HG02973 (cell line): Measurements from ENCODE around the gene GMCL2.

Experiments
- ATAC-seq: cut with Tn5 transposase; IDR thresholded peaks from one replicate; pipeline ENCODE4 v1.9.1; 2021; ENCODE audit warnings: moderate library complexity; ENCODE audit not compliant: unreplicated experiment

The GMCL2 gene

DNA sequence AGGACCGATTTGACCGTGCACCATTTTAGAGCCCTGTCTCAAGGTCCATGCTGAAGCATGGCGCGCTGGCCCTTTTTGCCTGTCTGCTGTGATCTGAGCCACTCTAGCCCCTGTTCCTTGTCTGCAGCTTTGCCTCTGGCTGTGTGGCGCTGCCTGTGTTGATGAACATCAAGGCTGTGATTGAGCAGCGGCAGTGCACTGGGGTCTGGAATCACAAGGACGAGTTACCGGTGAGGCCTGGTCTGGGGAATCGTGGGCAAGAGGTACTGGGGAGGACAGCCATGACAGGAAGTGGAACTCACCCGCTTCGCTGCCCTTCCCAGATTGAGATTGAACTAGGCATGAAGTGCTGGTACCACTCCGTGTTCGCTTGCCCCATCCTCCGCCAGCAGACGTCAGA lies 39.8 kb downstream of the GMCL2 start:
- ATAC-seq, result no peak

- ATAC-seq, result no peak
These were observed 41.0 kb downstream of the GMCL2 start for GRCh38 chr5:178145965-178146820.

DNA sequence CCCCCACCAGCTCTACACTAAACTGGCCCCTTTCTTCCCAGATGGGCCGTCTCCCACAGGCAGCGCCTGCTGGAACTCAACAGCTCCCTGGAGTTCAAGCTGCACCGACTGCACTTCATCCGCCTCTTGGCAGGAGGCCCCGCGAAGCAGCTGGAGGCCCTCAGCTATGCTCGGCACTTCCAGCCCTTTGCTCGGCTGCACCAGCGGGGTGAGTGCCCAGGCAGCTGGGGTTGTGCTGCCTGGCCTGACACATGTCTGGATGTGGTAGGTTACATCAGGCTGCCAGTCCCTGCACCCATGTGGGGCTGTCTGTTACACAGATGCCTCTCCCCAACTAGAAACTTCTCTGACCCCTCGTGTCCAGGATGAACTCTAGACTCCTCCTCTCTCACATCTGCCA lies 43.3 kb downstream of the GMCL2 start:
- no peak for ATAC-seq

GRCh38 chr5:178143246-178143645 lies 43.9 kb downstream of the GMCL2 start:
- no peak for ATAC-seq

GRCh38 chr5:178142642-178143041 lies 44.5 kb downstream of the GMCL2 start:
- no peak for ATAC-seq

DNA sequence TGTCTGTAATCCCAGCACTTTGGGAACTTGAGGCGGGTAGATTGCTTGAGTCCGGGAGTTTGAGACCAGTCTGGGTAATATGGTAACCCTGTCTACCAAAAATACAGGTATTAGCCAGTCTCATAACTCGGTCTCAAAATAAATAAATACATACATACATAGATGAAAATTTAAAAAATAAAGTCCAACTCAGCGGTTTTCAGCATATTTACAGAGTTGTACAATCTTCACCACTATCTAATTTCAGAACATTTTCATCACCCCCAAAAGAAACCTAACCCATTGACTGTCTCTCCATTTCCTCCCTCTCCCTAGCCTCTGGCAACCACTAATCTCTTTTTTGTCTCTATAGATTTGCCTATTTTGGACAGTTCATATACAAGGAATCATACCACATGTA lies 45.6 kb downstream of the GMCL2 start:
- ATAC-seq, result no peak

GRCh38 chr5:178137991-178138390 lies 49.2 kb downstream of the GMCL2 start:
- no peak for ATAC-seq

DNA sequence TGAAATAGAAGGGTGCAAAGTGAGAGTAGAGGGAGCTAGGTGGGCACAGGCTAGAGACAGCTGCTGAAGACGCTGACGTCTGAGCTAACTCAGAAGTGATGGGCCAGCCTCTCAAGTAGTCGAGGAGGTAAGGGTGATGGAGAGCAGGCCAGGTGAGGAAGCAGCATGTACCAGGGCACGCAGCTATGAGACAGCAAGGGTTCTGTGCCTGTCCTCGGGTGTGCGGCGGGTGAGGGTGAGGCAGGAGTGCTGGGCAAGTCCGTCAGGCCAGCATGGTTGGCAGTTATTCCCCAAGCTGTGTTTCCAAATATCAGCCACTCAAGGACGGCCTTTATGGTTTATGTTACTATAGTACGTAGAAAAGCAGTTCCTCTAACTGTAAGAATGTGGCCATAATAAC lies 50.2 kb downstream of the GMCL2 start:
- no peak for ATAC-seq
